Endothelial cell of umbilical vein (primary cell): ENCODE results near the gene GFPT1. TPM values are rescaled to one million over a fixed set of nuclear protein-coding genes. Genes with fewer than 3 reads are reported as not detected.

Source experiments
- BruUV-seq: library from RNA; stranded (reverse); fragments of 400-500 nt; replicated peaks from 2 replicates; lab custom pipeline; 2021; lab: Mats Ljungman, UMichigan
- CTCF ChIA-PET: fragments of 300-600, 350-600 bp; sonication (Branson Sonifier 250); formaldehyde crosslinking; loops from one replicate; lab custom pipeline; 2021; ENCODE audit warnings: antibody characterized with exemption, inconsistent platforms; lab: Charles Lee
- POLR2A ChIA-PET: fragments of 300-600, 350-600 bp; sonication (Branson Sonifier 250); formaldehyde crosslinking; loops from one replicate; lab custom pipeline; 2021; ENCODE audit warnings: antibody characterized with exemption, inconsistent platforms; lab: Charles Lee
- DNase-seq: peaks from one replicate; pipeline ENCODE4 v3.0.0-alpha.2; 2011; ENCODE audit warnings: low read depth, low spot score
- FAIRE-seq: peaks from 2 replicates; lab custom pipeline; 2011; peaks lifted over from hg19 to GRCh38; lab: Jason Lieb, UNC
- H2AFZ ChIP-seq: 2 replicates; pipeline ENCODE4 v1.6.0; 2012; ENCODE audit warnings: low read depth, low read length, control low read depth, inconsistent platforms
- H3K27ac ChIP-seq: 2 replicates; pipeline ENCODE4 v1.5.1; 2011; ENCODE audit warnings: low read depth, mild to moderate bottlenecking, control low read depth, low read length, moderate library complexity; ENCODE audit not compliant: insufficient read depth
- H3K27me3 ChIP-seq, 2 experiments: 2 replicates each; pipeline versions ENCODE4 v1.6.0 to v1.6.1; 2011; ENCODE audit warnings: low read length in 2 of 2, mixed read lengths in 1 of 2; ENCODE audit not compliant: control insufficient read depth in 2 of 2, insufficient read depth in 2 of 2
- H3K36me3 ChIP-seq, 2 experiments: 2 replicates in 1 of 2; 3 replicates in 1 of 2; pipeline ENCODE4 v1.5.1; 2011; ENCODE audit warnings: low read length in 2 of 2, mild to moderate bottlenecking in 1 of 2, moderate library complexity in 1 of 2; ENCODE audit not compliant: control insufficient read depth in 2 of 2, insufficient read depth in 2 of 2; ENCODE audit errors: extremely low read depth in 1 of 2
- H3K4me1 ChIP-seq: 3 replicates; pipeline ENCODE4 v1.5.1; 2011; ENCODE audit warnings: mild to moderate bottlenecking, low read length; ENCODE audit not compliant: control insufficient read depth, insufficient read depth; ENCODE audit errors: extremely low read depth
- H3K4me2 ChIP-seq: 2 replicates; pipeline ENCODE4 v1.6.1; 2011; ENCODE audit warnings: low read length, control low read depth, mixed read lengths; ENCODE audit not compliant: insufficient read depth
- H3K4me3 ChIP-seq, 3 experiments: fragments of 200-600 bp in 1 of 3; sonication (generic), shearing (Covaris generic) in 1 of 3; replicated peaks in 1 of 3; 2 replicates each; pipeline ENCODE4 v1.5.1; 2011 to 2016; ENCODE audit warnings: control low read depth in 3 of 3, low read length in 3 of 3, mild to moderate bottlenecking in 2 of 3, inconsistent platforms in 1 of 3, low read depth in 1 of 3, moderate library complexity in 1 of 3; ENCODE audit not compliant: insufficient read depth in 1 of 3
- H3K79me2 ChIP-seq: 2 replicates; pipeline ENCODE4 v1.6.0; 2012; ENCODE audit warnings: low read length, inconsistent platforms; ENCODE audit not compliant: control insufficient read depth, insufficient read depth
- H3K9ac ChIP-seq: replicated peaks from 2 replicates; pipeline ENCODE3; 2011; ENCODE audit warnings: low read length, control low read depth; ENCODE audit not compliant: insufficient read depth; ENCODE audit errors: extremely low read depth
- H3K9me1 ChIP-seq: replicated peaks from 3 replicates; pipeline ENCODE4 v1.6.0; 2011; ENCODE audit warnings: mild to moderate bottlenecking, low read length; ENCODE audit not compliant: control insufficient read depth, insufficient read depth; ENCODE audit errors: extremely low read depth
- H3K9me3 ChIP-seq: replicated peaks from 2 replicates; pipeline ENCODE4 v1.5.1; 2012; ENCODE audit warnings: low read length, inconsistent platforms; ENCODE audit not compliant: control insufficient read depth, insufficient read depth
- H4K20me1 ChIP-seq: replicated peaks from 2 replicates; pipeline ENCODE3; 2011; ENCODE audit warnings: mild to moderate bottlenecking, low read length; ENCODE audit not compliant: control insufficient read depth, insufficient read depth; ENCODE audit errors: extremely low read depth
- EZH2 ChIP-seq: IDR thresholded peaks from 2 replicates; pipeline ENCODE4 v1.6.1; 2012; ENCODE audit warnings: borderline replicate concordance, low read depth, mild to moderate bottlenecking, moderate library complexity, low read length, inconsistent platforms; ENCODE audit not compliant: severe bottlenecking
- FOS ChIP-seq: IDR thresholded peaks from 2 replicates; pipeline ENCODE4 v1.6.1; 2011; ENCODE audit warnings: mild to moderate bottlenecking, low read length, moderate library complexity, borderline replicate concordance; ENCODE audit not compliant: insufficient read depth
- GATA2 ChIP-seq: IDR thresholded peaks from 2 replicates; pipeline ENCODE4 v1.7.0; 2011; ENCODE audit warnings: low read depth, mild to moderate bottlenecking, moderate library complexity, mixed read lengths, low read length; ENCODE audit not compliant: insufficient read length, insufficient read depth
- JUN ChIP-seq: IDR thresholded peaks from 2 replicates; pipeline ENCODE4 v1.6.1; 2011; ENCODE audit warnings: borderline replicate concordance, low read depth; ENCODE audit not compliant: insufficient read length, insufficient read depth
- MYC ChIP-seq: IDR thresholded peaks from one replicate; pipeline ENCODE4 v1.6.1; 2011; ENCODE audit warnings: mild to moderate bottlenecking, low read depth, low read length
- POLR2A ChIP-seq: IDR thresholded peaks from 2 replicates; pipeline ENCODE4 v1.6.1; 2012; ENCODE audit warnings: low read depth, mild to moderate bottlenecking, control low read depth, low read length
- POLR2AphosphoS5 ChIP-seq: IDR thresholded peaks from 2 replicates; pipeline ENCODE4 v1.6.1; 2012; ENCODE audit warnings: low read depth, mild to moderate bottlenecking, control low read depth, low read length, moderate library complexity; ENCODE audit not compliant: insufficient read depth
- dilution Hi-C: fragments of 300-500 bp; cut with MboI; formaldehyde crosslinking; loops from one replicate; pipeline ENCODE4 v1.15.0; 2019; ENCODE audit warnings: low sequenced_read_pairs; ENCODE audit not compliant: extremely low pct_ligation_motif_present
- intact Hi-C: fragments of 100-400 bp; cut with micrococcal nuclease; formaldehyde crosslinking; loops from one replicate; pipeline ENCODE4 v1.10.0; 2022
- polyA plus RNA-seq, 4 experiments: library from polyadenylated mRNA; depleted of rRNA in 3 of 4; stranded (reverse) in 3 of 4; unstranded in 1 of 4; fragments of >200 nt; gene quantifications; 2 replicates each; pipeline versions ENCODE4 v1.2.1 to v1.2.3, GENCODE V29; 2011 to 2012; ENCODE audit warnings: missing spikeins in 1 of 4
- total RNA-seq: library from RNA; stranded (reverse); gene quantifications from 2 replicates; pipeline ENCODE4 v1.2.3, GENCODE V29; 2021
- TF ChIP-seq, protein P1 (sequence below): IDR thresholded peaks from 2 replicates; pipeline ENCODE4 v1.6.1; 2011; ENCODE audit not compliant: insufficient read depth, insufficient read length
- TF ChIP-seq, protein P2 (sequence below), 2 donors: IDR thresholded peaks; 1 replicate in 1 of 2; 2 replicates in 1 of 2; pipeline ENCODE4 v1.5.1; 2011; ENCODE audit warnings: low read length in 2 of 2, mild to moderate bottlenecking in 2 of 2, moderate library complexity in 2 of 2, control low read depth in 1 of 2, inconsistent platforms in 1 of 2, low read depth in 1 of 2; ENCODE audit not compliant: insufficient read depth in 1 of 2; ENCODE audit errors: extremely low read depth in 1 of 2

The GFPT1 gene
- total and polyA plus RNA-seq, 2 donors (not counting 3 experiments of a cell fraction or from before 2014, with no cell fraction given) = 8.8 to 38.7 TPM

DNA sequence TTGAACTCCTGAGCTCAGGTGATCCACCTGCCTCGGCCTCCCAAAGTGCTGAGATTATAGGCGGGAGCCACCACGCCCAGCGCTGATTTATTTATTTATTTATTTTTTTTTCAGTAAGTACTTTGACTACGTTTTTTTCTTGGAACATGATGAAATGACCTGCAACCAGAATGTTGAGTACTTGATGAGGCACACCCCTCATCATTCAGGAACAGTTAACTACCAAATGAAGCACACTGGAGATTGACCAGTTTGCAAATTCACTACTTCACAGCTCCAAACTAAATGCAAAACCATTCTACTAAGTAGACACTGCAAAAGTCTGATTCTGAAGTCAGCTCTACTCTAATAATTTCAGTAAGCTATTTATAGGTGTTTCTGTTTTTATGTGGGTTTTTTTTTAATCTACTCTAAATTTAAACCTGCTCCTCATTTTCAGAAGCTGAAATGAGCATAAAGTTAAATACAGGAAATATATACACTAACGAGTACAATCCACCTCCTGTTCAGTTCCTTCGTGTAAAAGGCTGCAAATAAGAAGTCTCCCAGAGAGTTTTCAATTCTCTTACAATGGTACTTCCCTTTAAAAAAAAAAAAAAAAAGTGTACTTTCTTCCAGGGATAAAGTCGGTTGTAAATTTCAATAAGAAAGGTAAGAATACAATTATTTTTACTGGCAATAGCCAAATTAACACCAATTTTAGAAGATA, 1.4 kb downstream of the GFPT1 start:
- Histone ChIP-seq H3K79me2 (peaks cover 61% of the 10 kb centered on the region), H4K20me1 (peaks cover 5% of the 10 kb centered on the region), H2AFZ (no peak overlapping the region), H3K36me3 (no peaks in the 10 kb centered on the region), H3K27ac (no peak overlapping the region), H3K9me3 (no peaks in the 10 kb centered on the region), H3K27me3 (no peaks in the 10 kb centered on the region), H3K9me1 (no peaks in the 10 kb centered on the region), H3K9ac (peak overlapping the region; percentile 86), H3K4me3 (peak overlapping the region in 2 of 3 experiments; percentile 86 to 99), H3K4me1 (peaks cover 15% of the 10 kb centered on the region), H3K4me2 (peak overlapping the region; percentile 98)
- DNase-seq = peak; percentile 21
- TF ChIP-seq EZH2 (no peak), GATA2 (no peak), JUN (no peak), MYC (no peak), POLR2A (no peak), POLR2AphosphoS5 (no peak), FOS (no peak)
- TF ChIP-seq, protein P1, sequence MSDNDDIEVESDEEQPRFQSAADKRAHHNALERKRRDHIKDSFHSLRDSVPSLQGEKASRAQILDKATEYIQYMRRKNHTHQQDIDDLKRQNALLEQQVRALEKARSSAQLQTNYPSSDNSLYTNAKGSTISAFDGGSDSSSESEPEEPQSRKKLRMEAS = no peak
- TF ChIP-seq, protein P2, sequence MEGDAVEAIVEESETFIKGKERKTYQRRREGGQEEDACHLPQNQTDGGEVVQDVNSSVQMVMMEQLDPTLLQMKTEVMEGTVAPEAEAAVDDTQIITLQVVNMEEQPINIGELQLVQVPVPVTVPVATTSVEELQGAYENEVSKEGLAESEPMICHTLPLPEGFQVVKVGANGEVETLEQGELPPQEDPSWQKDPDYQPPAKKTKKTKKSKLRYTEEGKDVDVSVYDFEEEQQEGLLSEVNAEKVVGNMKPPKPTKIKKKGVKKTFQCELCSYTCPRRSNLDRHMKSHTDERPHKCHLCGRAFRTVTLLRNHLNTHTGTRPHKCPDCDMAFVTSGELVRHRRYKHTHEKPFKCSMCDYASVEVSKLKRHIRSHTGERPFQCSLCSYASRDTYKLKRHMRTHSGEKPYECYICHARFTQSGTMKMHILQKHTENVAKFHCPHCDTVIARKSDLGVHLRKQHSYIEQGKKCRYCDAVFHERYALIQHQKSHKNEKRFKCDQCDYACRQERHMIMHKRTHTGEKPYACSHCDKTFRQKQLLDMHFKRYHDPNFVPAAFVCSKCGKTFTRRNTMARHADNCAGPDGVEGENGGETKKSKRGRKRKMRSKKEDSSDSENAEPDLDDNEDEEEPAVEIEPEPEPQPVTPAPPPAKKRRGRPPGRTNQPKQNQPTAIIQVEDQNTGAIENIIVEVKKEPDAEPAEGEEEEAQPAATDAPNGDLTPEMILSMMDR (IDR thresholded peaks at IDR 0.05; ENCODE audit: extremely low read depth in 1 of 2, insufficient read depth in 1 of 2, low read depth in 1 of 2, low read length in 2 of 2) = no peak
- intact Hi-C loops = loop anchor here (2.0 kb wide), 1 partner anchor 51 kb away; the partner anchor contains the start of gene NFU1
- BruUV-seq = no TSS peak
- FAIRE-seq = no peak
- ChIA-PET CTCF (interaction anchor here (1.1 to 3.1 kb wide), 2 partner anchors 10 to 51 kb away, joined by 4 to 31 read pairs; partner anchors contain the start of gene NFU1), POLR2A (no interaction called here)
- dilution Hi-C loops = no loop called here
